ENCODE results near the gene FAM174B.

The FAM174B gene

GRCh38 chr15:92655178-92655995, at the start of gene FAM174B:
TSS of gene FAM174B (minus strand) at chr15:92655775.
- peak; percentile 67 for DNase-seq (ENCODE audit: low spot score)

GRCh38 chr15:92696096-92696495, 40.5 kb upstream of the FAM174B start:
- DNase-seq (ENCODE audit: low spot score), result no peak

GRCh38 chr15:92693691-92694331, 38.2 kb upstream of the FAM174B start:
- DNase-seq (ENCODE audit: low spot score), result peak; percentile 34

GRCh38 chr15:92690395-92690794, 34.8 kb upstream of the FAM174B start:
- DNase-seq (ENCODE audit: low spot score), result no peak

GRCh38 chr15:92687746-92688145, 32.2 kb upstream of the FAM174B start:
- DNase-seq (ENCODE audit: low spot score), result no peak

- DNase-seq (ENCODE audit: low spot score), result no peak
Observed at GRCh38 chr15:92687195-92687602, 31.6 kb upstream of the FAM174B start.

GRCh38 chr15:92683511-92683834, 27.9 kb upstream of the FAM174B start:
- DNase-seq (ENCODE audit: low spot score), result no peak

GRCh38 chr15:92682741-92683510, 27.4 kb upstream of the FAM174B start:
- DNase-seq (ENCODE audit: low spot score), result no peak

- no peak for DNase-seq (ENCODE audit: low spot score)
Observed at GRCh38 chr15:92681141-92681631, 25.6 kb upstream of the FAM174B start.

GRCh38 chr15:92677999-92678398, 22.4 kb upstream of the FAM174B start:
- DNase-seq (ENCODE audit: low spot score), result no peak

GRCh38 chr15:92676561-92676960, 21.0 kb upstream of the FAM174B start:
- no peak for DNase-seq (ENCODE audit: low spot score)

- DNase-seq (ENCODE audit: low spot score), result no peak
Observed at GRCh38 chr15:92675485-92675884, 19.9 kb upstream of the FAM174B start.

GRCh38 chr15:92674347-92674746, 18.8 kb upstream of the FAM174B start:
- no peak for DNase-seq (ENCODE audit: low spot score)

- DNase-seq (ENCODE audit: low spot score), result no peak
Observed at GRCh38 chr15:92672102-92672501, 16.5 kb upstream of the FAM174B start.

- DNase-seq (ENCODE audit: low spot score), result no peak
Observed at GRCh38 chr15:92671406-92671805, 15.8 kb upstream of the FAM174B start.

GRCh38 chr15:92670621-92671020, 15.0 kb upstream of the FAM174B start:
- DNase-seq (ENCODE audit: low spot score), result no peak

- no peak for DNase-seq (ENCODE audit: low spot score)
Observed at GRCh38 chr15:92669432-92669831, 13.9 kb upstream of the FAM174B start.

GRCh38 chr15:92668620-92669019, 13.0 kb upstream of the FAM174B start:
- no peak for DNase-seq (ENCODE audit: low spot score)

- no peak for DNase-seq (ENCODE audit: low spot score)
Observed at GRCh38 chr15:92667970-92668485, 12.5 kb upstream of the FAM174B start.

GRCh38 chr15:92667287-92667904, 11.8 kb upstream of the FAM174B start:
- DNase-seq (ENCODE audit: low spot score), result no peak

- DNase-seq (ENCODE audit: low spot score), result no peak
Observed at GRCh38 chr15:92666780-92667179, 11.2 kb upstream of the FAM174B start.

GRCh38 chr15:92665100-92665555, 9.6 kb upstream of the FAM174B start:
- no peak for DNase-seq (ENCODE audit: low spot score)

Measured in RKO (cell line).